Stimulated activated CD4-positive, alpha-beta T cell treated with anti-CD3 and anti-CD28 coated beads, Interleukin-2, amount 100 ng/mL, for 4 hours (primary cell): Measurements from ENCODE around the gene NEK6.
"Not testable (repeated sequence)": the region's sequence is repeated elsewhere in the genome, so short reads cannot be mapped to it uniquely, and the experiment has no call there.

Experiments used
- DNase-seq: peaks from one replicate; pipeline ENCODE4 v3.0.0-alpha.2; 2020; ENCODE audit warnings: low read depth

NEK6 gene

GRCh38 chr9:124228516-124228915, 29.2 kb upstream of the NEK6 start:
- DNase-seq: no peak

- no peak for DNase-seq
Measured at GRCh38 chr9:124231095-124231737, 26.5 kb upstream of the NEK6 start.

GRCh38 chr9:124238546-124239140, 19.1 kb upstream of the NEK6 start:
- no peak for DNase-seq

GRCh38 chr9:124239249-124240073, 18.3 kb upstream of the NEK6 start:
- DNase-seq: no peak

- DNase-seq: no peak
Measured at GRCh38 chr9:124242331-124243194, 15.2 kb upstream of the NEK6 start.

- not testable (repeated sequence) for DNase-seq
Measured at GRCh38 chr9:124247393-124247792, 10.4 kb upstream of the NEK6 start.

GRCh38 chr9:124248066-124248465, 9.7 kb upstream of the NEK6 start:
- DNase-seq: no peak

- no peak for DNase-seq
Measured at GRCh38 chr9:124248960-124249359, 8.8 kb upstream of the NEK6 start.

GRCh38 chr9:124251204-124251603, 6.5 kb upstream of the NEK6 start:
- DNase-seq: no peak

- no peak for DNase-seq
Measured at GRCh38 chr9:124251605-124252378, 6.0 kb upstream of the NEK6 start.

GRCh38 chr9:124252878-124253277, 4.9 kb upstream of the NEK6 start:
- DNase-seq: not testable (repeated sequence)

- DNase-seq: no peak
Measured at GRCh38 chr9:124254261-124254682, 3.5 kb upstream of the NEK6 start.

GRCh38 chr9:124255222-124255621, 2.5 kb upstream of the NEK6 start:
- no peak for DNase-seq

- no peak for DNase-seq
Measured at GRCh38 chr9:124256517-124257069, 1.2 kb upstream of the NEK6 start.

GRCh38 chr9:124257070-124257843, 492 bp upstream of the NEK6 start:
- no peak for DNase-seq

- DNase-seq: no peak
Measured at GRCh38 chr9:124258607-124259157, 933 bp downstream of the NEK6 start.

GRCh38 chr9:124259158-124259808, 1.5 kb downstream of the NEK6 start:
- DNase-seq: no peak

GRCh38 chr9:124260769-124261603, 3.2 kb downstream of the NEK6 start:
- no peak for DNase-seq
